Measurements from ENCODE around the gene LGALS3BP.
A peak's percentile ranks its signal among the peaks of the same experiment; 100 is the strongest.

DNA sequence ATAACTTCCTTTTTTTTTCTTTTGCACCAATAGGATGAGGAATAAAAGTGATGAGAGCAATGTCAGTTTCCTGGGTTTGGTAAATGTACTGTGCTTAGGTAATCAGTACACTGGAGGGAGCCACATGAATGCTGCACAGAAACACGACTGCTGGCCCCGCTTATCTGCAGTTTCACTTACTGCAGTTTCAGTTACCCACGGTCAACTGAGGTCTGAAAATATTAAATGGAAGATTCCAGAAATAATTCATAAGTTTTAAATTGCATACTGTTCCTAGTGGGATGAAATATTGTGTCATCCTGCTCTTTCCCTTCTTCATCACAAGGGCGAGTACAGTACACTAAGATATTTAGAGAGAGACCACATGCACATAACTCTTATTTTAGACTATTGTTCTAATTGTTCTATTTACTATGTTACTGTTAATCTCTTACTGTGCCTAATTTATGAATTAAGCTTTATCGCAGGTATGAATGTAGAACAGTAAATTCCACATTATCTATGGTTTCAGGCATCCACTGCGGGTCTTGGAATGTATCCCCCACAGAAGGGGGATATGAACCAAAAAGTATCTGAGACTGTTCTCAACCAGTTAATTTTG, 6.4 kb upstream of the LGALS3BP start:
- TF ChIP-seq, protein P1, sequence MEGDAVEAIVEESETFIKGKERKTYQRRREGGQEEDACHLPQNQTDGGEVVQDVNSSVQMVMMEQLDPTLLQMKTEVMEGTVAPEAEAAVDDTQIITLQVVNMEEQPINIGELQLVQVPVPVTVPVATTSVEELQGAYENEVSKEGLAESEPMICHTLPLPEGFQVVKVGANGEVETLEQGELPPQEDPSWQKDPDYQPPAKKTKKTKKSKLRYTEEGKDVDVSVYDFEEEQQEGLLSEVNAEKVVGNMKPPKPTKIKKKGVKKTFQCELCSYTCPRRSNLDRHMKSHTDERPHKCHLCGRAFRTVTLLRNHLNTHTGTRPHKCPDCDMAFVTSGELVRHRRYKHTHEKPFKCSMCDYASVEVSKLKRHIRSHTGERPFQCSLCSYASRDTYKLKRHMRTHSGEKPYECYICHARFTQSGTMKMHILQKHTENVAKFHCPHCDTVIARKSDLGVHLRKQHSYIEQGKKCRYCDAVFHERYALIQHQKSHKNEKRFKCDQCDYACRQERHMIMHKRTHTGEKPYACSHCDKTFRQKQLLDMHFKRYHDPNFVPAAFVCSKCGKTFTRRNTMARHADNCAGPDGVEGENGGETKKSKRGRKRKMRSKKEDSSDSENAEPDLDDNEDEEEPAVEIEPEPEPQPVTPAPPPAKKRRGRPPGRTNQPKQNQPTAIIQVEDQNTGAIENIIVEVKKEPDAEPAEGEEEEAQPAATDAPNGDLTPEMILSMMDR (conservative IDR thresholded peaks at IDR 0.05; ENCODE audit: low read depth in 2 of 2), result peak in 1 of 2 experiments; percentile 13; a peak in 1 of 4 replicates
- TF ChIP-seq POLR2AphosphoS5 (IDR thresholded peaks at IDR 0.05; ENCODE audit: low read depth) (no peak), JUNB (IDR thresholded peaks at IDR 0.05; ENCODE audit: unreplicated experiment) (no peak), STAT1 (IDR thresholded peaks at IDR 0.05; ENCODE audit: unreplicated experiment) (no peak), EZH2 (IDR thresholded peaks at IDR 0.05; ENCODE audit: low read depth, unreplicated experiment) (no peak), CREB1 (CRISPR knock-in tag; IDR thresholded peaks at IDR 0.05; ENCODE audit: low read depth) (no peak), EZH2phosphoT487 (IDR thresholded peaks at IDR 0.05; ENCODE audit: unreplicated experiment) (no peak), ZNF114 (CRISPR knock-in tag; IDR thresholded peaks at IDR 0.05) (no peak), NANOG (IDR thresholded peaks at IDR 0.05; ENCODE audit: borderline replicate concordance) (no peak), ZNF331 (CRISPR knock-in tag; IDR thresholded peaks at IDR 0.05; ENCODE audit: low read depth) (no peak)
- TF ChIP-seq, protein P2, sequence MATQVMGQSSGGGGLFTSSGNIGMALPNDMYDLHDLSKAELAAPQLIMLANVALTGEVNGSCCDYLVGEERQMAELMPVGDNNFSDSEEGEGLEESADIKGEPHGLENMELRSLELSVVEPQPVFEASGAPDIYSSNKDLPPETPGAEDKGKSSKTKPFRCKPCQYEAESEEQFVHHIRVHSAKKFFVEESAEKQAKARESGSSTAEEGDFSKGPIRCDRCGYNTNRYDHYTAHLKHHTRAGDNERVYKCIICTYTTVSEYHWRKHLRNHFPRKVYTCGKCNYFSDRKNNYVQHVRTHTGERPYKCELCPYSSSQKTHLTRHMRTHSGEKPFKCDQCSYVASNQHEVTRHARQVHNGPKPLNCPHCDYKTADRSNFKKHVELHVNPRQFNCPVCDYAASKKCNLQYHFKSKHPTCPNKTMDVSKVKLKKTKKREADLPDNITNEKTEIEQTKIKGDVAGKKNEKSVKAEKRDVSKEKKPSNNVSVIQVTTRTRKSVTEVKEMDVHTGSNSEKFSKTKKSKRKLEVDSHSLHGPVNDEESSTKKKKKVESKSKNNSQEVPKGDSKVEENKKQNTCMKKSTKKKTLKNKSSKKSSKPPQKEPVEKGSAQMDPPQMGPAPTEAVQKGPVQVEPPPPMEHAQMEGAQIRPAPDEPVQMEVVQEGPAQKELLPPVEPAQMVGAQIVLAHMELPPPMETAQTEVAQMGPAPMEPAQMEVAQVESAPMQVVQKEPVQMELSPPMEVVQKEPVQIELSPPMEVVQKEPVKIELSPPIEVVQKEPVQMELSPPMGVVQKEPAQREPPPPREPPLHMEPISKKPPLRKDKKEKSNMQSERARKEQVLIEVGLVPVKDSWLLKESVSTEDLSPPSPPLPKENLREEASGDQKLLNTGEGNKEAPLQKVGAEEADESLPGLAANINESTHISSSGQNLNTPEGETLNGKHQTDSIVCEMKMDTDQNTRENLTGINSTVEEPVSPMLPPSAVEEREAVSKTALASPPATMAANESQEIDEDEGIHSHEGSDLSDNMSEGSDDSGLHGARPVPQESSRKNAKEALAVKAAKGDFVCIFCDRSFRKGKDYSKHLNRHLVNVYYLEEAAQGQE (IDR thresholded peaks at IDR 0.05; ENCODE audit: unreplicated experiment), result no peak
- TF ChIP-seq, protein P3, sequence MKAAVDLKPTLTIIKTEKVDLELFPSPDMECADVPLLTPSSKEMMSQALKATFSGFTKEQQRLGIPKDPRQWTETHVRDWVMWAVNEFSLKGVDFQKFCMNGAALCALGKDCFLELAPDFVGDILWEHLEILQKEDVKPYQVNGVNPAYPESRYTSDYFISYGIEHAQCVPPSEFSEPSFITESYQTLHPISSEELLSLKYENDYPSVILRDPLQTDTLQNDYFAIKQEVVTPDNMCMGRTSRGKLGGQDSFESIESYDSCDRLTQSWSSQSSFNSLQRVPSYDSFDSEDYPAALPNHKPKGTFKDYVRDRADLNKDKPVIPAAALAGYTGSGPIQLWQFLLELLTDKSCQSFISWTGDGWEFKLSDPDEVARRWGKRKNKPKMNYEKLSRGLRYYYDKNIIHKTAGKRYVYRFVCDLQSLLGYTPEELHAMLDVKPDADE (IDR thresholded peaks at IDR 0.05), result no peak
- TF ChIP-seq, protein P4, sequence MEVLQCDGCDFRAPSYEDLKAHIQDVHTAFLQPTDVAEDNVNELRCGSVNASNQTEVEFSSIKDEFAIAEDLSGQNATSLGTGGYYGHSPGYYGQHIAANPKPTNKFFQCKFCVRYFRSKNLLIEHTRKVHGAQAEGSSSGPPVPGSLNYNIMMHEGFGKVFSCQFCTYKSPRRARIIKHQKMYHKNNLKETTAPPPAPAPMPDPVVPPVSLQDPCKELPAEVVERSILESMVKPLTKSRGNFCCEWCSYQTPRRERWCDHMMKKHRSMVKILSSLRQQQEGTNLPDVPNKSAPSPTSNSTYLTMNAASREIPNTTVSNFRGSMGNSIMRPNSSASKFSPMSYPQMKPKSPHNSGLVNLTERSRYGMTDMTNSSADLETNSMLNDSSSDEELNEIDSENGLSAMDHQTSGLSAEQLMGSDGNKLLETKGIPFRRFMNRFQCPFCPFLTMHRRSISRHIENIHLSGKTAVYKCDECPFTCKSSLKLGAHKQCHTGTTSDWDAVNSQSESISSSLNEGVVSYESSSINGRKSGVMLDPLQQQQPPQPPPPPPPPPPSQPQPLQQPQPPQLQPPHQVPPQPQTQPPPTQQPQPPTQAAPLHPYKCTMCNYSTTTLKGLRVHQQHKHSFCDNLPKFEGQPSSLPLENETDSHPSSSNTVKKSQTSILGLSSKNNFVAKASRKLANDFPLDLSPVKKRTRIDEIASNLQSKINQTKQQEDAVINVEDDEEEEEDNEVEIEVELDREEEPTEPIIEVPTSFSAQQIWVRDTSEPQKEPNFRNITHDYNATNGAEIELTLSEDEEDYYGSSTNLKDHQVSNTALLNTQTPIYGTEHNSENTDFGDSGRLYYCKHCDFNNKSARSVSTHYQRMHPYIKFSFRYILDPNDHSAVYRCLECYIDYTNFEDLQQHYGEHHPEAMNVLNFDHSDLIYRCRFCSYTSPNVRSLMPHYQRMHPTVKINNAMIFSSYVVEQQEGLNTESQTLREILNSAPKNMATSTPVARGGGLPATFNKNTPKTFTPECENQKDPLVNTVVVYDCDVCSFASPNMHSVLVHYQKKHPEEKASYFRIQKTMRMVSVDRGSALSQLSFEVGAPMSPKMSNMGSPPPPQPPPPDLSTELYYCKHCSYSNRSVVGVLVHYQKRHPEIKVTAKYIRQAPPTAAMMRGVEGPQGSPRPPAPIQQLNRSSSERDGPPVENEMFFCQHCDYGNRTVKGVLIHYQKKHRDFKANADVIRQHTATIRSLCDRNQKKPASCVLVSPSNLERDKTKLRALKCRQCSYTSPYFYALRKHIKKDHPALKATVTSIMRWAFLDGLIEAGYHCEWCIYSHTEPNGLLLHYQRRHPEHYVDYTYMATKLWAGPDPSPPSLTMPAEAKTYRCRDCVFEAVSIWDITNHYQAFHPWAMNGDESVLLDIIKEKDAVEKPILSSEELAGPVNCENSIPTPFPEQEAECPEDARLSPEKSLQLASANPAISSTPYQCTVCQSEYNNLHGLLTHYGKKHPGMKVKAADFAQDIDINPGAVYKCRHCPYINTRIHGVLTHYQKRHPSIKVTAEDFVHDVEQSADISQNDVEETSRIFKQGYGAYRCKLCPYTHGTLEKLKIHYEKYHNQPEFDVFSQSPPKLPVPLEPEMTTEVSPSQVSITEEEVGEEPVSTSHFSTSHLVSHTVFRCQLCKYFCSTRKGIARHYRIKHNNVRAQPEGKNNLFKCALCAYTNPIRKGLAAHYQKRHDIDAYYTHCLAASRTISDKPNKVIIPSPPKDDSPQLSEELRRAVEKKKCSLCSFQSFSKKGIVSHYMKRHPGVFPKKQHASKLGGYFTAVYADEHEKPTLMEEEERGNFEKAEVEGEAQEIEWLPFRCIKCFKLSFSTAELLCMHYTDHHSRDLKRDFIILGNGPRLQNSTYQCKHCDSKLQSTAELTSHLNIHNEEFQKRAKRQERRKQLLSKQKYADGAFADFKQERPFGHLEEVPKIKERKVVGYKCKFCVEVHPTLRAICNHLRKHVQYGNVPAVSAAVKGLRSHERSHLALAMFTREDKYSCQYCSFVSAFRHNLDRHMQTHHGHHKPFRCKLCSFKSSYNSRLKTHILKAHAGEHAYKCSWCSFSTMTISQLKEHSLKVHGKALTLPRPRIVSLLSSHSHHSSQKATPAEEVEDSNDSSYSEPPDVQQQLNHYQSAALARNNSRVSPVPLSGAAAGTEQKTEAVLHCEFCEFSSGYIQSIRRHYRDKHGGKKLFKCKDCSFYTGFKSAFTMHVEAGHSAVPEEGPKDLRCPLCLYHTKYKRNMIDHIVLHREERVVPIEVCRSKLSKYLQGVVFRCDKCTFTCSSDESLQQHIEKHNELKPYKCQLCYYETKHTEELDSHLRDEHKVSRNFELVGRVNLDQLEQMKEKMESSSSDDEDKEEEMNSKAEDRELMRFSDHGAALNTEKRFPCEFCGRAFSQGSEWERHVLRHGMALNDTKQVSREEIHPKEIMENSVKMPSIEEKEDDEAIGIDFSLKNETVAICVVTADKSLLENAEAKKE (CRISPR knock-in tag; IDR thresholded peaks at IDR 0.05), result no peak

Data from GM23338 (cell line).